GM18526 (cell line): ENCODE data around the gene VIP.

ENCODE experiments used
- POLR2A ChIP-seq: IDR thresholded peaks from 3 replicates; pipeline ENCODE4 v1.6.1; 2011; ENCODE audit not compliant: insufficient read length; ENCODE audit errors: extremely low read depth

Gene VIP

GRCh38 chr6:152765331-152765730 lies 14.7 kb downstream of the VIP start:
- no peak for TF ChIP-seq POLR2A

GRCh38 chr6:152769159-152769558 lies 18.6 kb downstream of the VIP start:
- no peak for TF ChIP-seq POLR2A

- TF ChIP-seq POLR2A: no peak
These were observed 19.4 kb downstream of the VIP start for GRCh38 chr6:152769993-152770392.

- no peak for TF ChIP-seq POLR2A
These were observed 20.6 kb downstream of the VIP start for GRCh38 chr6:152771061-152771687.

GRCh38 chr6:152775428-152775827 lies 24.8 kb downstream of the VIP start:
- no peak for TF ChIP-seq POLR2A

GRCh38 chr6:152776833-152777232 lies 26.2 kb downstream of the VIP start:
- no peak for TF ChIP-seq POLR2A

GRCh38 chr6:152783217-152783878 lies 32.8 kb downstream of the VIP start:
- TF ChIP-seq POLR2A: no peak

- TF ChIP-seq POLR2A: no peak
These were observed 44.1 kb downstream of the VIP start for GRCh38 chr6:152794696-152795095.

GRCh38 chr6:152804150-152804549 lies 53.6 kb downstream of the VIP start:
- no peak for TF ChIP-seq POLR2A
